HepG2 (cell line): ENCODE measurements around the gene RILP. TPM values are rescaled to one million over a fixed set of nuclear protein-coding genes. Genes with fewer than 3 reads are reported as not detected.
A peak's percentile ranks its signal among the peaks of the same experiment; 100 is the strongest.

ENCODE experiments used
- ATAC-seq: fragments of 200-7000 bp; cut with Tn5 transposase; 3 replicates; pipeline ENCODE4 v1.9.1; 2020; ENCODE audit warnings: mild to moderate bottlenecking, moderate library complexity
- BruUV-seq: library from RNA; stranded (reverse); fragments of 400-500 nt; replicated peaks from 2 replicates; lab custom pipeline; 2021; lab: Mats Ljungman, UMichigan
- CTCF ChIA-PET: fragments of 300-600 bp; formaldehyde crosslinking; extraction: SDS; loops from one replicate; lab custom pipeline; 2021; ENCODE audit warnings: low total read pairs, inconsistent platforms, low intra/inter-chr PET ratio; lab: Yijun Ruan, JAX
- POLR2A ChIA-PET: fragments of 350-600 bp; sonication (Branson Sonifier 250); formaldehyde crosslinking; loops from one replicate; lab custom pipeline; 2020; ENCODE audit warnings: antibody characterized with exemption, inconsistent platforms; lab: Yijun Ruan, JAX
- DNase-seq: peaks from one replicate; pipeline ENCODE4 v3.0.0-alpha.2; 2015; ENCODE audit warnings: low spot score
- FAIRE-seq: peaks from 3 replicates; lab custom pipeline; 2011; peaks lifted over from hg19 to GRCh38; lab: Jason Lieb, UNC
- H2AFZ ChIP-seq: one replicate; pipeline ENCODE4 v1.6.1; 2011; ENCODE audit warnings: low read length, inconsistent platforms
- H3K27ac ChIP-seq: fragments of 300-600 bp; 3 replicates; pipeline ENCODE4 v1.8.0; 2011; ENCODE audit warnings: mixed run types, mild to moderate bottlenecking, mixed read lengths, low read length, inconsistent platforms; ENCODE audit not compliant: insufficient read depth; ENCODE audit errors: extremely low read length
- H3K27me3 ChIP-seq, 2 experiments: fragments of 200-600 bp in 1 of 2; 2 replicates in 1 of 2; 3 replicates in 1 of 2; pipeline versions ENCODE4 v1.6.0 to v1.8.0; 2011; ENCODE audit warnings: low read length in 2 of 2, mild to moderate bottlenecking in 2 of 2, moderate library complexity in 2 of 2, inconsistent platforms in 1 of 2; ENCODE audit not compliant: insufficient read depth in 2 of 2, control insufficient read depth in 1 of 2
- H3K36me3 ChIP-seq, 2 experiments: fragments of 200-600 bp in 1 of 2; replicated peaks in 1 of 2; 2 replicates in 1 of 2; 3 replicates in 1 of 2; pipeline versions ENCODE4 v1.5.1 to v1.8.0; 2011; ENCODE audit warnings: low read length in 2 of 2, inconsistent platforms in 1 of 2; ENCODE audit not compliant: insufficient read depth in 2 of 2, control insufficient read depth in 1 of 2
- H3K4me1 ChIP-seq: 2 replicates; pipeline ENCODE4 v1.5.1; 2012; ENCODE audit warnings: low read length, inconsistent platforms; ENCODE audit not compliant: insufficient read depth
- H3K4me2 ChIP-seq: 2 replicates; pipeline ENCODE4 v1.6.0; 2011; ENCODE audit warnings: low read depth, low read length, inconsistent platforms
- H3K4me3 ChIP-seq, 3 experiments: fragments of 200-600 bp in 1 of 3; sonication (generic), shearing (Covaris generic) in 1 of 3; replicated peaks in 1 of 3; 2 replicates each; pipeline ENCODE4 v1.5.1; 2011 to 2016; ENCODE audit warnings: low read length in 3 of 3, inconsistent platforms in 2 of 3, low read depth in 2 of 3, mild to moderate bottlenecking in 2 of 3, control low read depth in 1 of 3, mixed read lengths in 1 of 3; ENCODE audit not compliant: insufficient read depth in 1 of 3
- H3K79me2 ChIP-seq: one replicate; pipeline ENCODE4 v1.6.1; 2011; ENCODE audit warnings: low read length, inconsistent platforms; ENCODE audit not compliant: insufficient read depth
- H3K9ac ChIP-seq: 2 replicates; pipeline ENCODE4 v1.6.0; 2011; ENCODE audit warnings: mild to moderate bottlenecking, low read depth, low read length, inconsistent platforms; ENCODE audit not compliant: insufficient read depth
- H3K9me3 ChIP-seq: 2 replicates; pipeline ENCODE4 v1.5.1; 2012; ENCODE audit warnings: mild to moderate bottlenecking, low read length
- H4K20me1 ChIP-seq: 2 replicates; pipeline ENCODE4 v1.6.0; 2011; ENCODE audit warnings: inconsistent platforms, mild to moderate bottlenecking, low read length, moderate library complexity; ENCODE audit not compliant: insufficient read depth
- ARNTL ChIP-seq: sonication (generic); formaldehyde crosslinking; IDR thresholded peaks from 2 replicates; pipeline ENCODE4 v1.4.0; 2020; ENCODE audit warnings: mild to moderate bottlenecking, missing genetic modification reagents
- BORCS8-MEF2B ChIP-seq: sonication (generic); formaldehyde crosslinking; IDR thresholded peaks from 2 replicates; pipeline ENCODE4 v1.8.0; 2022; ENCODE audit warnings: mild to moderate bottlenecking, missing genetic modification reagents
- CHD4 ChIP-seq: fragments of 200-600 bp; sonication (generic); IDR thresholded peaks from 2 replicates; pipeline ENCODE4 v1.7.0; 2017; ENCODE audit warnings: mild to moderate bottlenecking, low read length, borderline replicate concordance
- HMGA1 ChIP-seq: sonication (generic); formaldehyde crosslinking; conservative IDR thresholded peaks from 2 replicates; pipeline ENCODE4 v1.4.0; 2020; ENCODE audit warnings: missing genetic modification reagents
- MTERF4 ChIP-seq: sonication (generic); formaldehyde crosslinking; IDR thresholded peaks from 2 replicates; pipeline ENCODE4 v1.8.0; 2023; ENCODE audit warnings: mild to moderate bottlenecking, missing genetic modification reagents
- MTF1 ChIP-seq: sonication (generic); formaldehyde crosslinking; IDR thresholded peaks from 2 replicates; pipeline ENCODE4 v1.5.0; 2020; ENCODE audit warnings: missing genetic modification reagents
- MYNN ChIP-seq: sonication (generic); formaldehyde crosslinking; IDR thresholded peaks from 2 replicates; pipeline ENCODE4 v1.4.0; 2020; ENCODE audit warnings: mild to moderate bottlenecking, low read depth, missing genetic modification reagents
- NKX3-1 ChIP-seq: sonication (generic); formaldehyde crosslinking; IDR thresholded peaks from 2 replicates; pipeline ENCODE4 v1.5.0; 2020; ENCODE audit warnings: missing genetic modification reagents
- NR2F6 ChIP-seq, 2 experiments: IDR thresholded peaks; 2 replicates each; pipeline ENCODE4 v1.6.1; 2016; ENCODE audit warnings: antibody characterized with exemption in 1 of 2, mild to moderate bottlenecking in 1 of 2
- PHF8 ChIP-seq: sonication (generic); formaldehyde crosslinking; IDR thresholded peaks from 2 replicates; pipeline ENCODE4 v1.5.0; 2020; ENCODE audit warnings: missing genetic modification reagents
- POLR2AphosphoS5 ChIP-seq: IDR thresholded peaks from 2 replicates; pipeline ENCODE4 v1.6.1; 2012; ENCODE audit warnings: low read depth, low read length
- PRPF4 ChIP-seq: fragments of 200-400 bp; formaldehyde crosslinking; IDR thresholded peaks from 2 replicates; pipeline ENCODE4 v1.6.1; 2016; ENCODE audit warnings: low read length, low read depth; ENCODE audit not compliant: poor library complexity, severe bottlenecking
- SAFB2 ChIP-seq: sonication (generic); formaldehyde crosslinking; IDR thresholded peaks from 2 replicates; pipeline ENCODE4 v1.5.1; 2020; ENCODE audit warnings: missing genetic modification reagents, low read depth, mild to moderate bottlenecking, borderline replicate concordance
- ZNF101 ChIP-seq: sonication (generic); formaldehyde crosslinking; IDR thresholded peaks from 2 replicates; pipeline ENCODE4 v1.4.0; 2020; ENCODE audit warnings: mild to moderate bottlenecking, low read depth, missing genetic modification reagents, borderline replicate concordance
- ZNF12 ChIP-seq: sonication (generic); formaldehyde crosslinking; IDR thresholded peaks from 2 replicates; pipeline ENCODE4 v1.5.0; 2020; ENCODE audit warnings: missing genetic modification reagents
- ZNF124 ChIP-seq: sonication (generic); formaldehyde crosslinking; IDR thresholded peaks from 2 replicates; pipeline ENCODE4 v1.4.0; 2020; ENCODE audit warnings: missing genetic modification reagents
- ZNF264 ChIP-seq: sonication (generic); formaldehyde crosslinking; IDR thresholded peaks from 2 replicates; pipeline ENCODE4 v1.4.0; 2020; ENCODE audit warnings: missing genetic modification reagents
- ZNF362 ChIP-seq: sonication (generic); formaldehyde crosslinking; IDR thresholded peaks from 2 replicates; pipeline ENCODE4 v1.4.0; 2020; ENCODE audit warnings: missing genetic modification reagents, mild to moderate bottlenecking, borderline replicate concordance
- ZNF563 ChIP-seq: sonication (generic); formaldehyde crosslinking; IDR thresholded peaks from 2 replicates; pipeline ENCODE4 v1.8.0; 2022; ENCODE audit warnings: mild to moderate bottlenecking, moderate library complexity, missing genetic modification reagents
- ZNF792 ChIP-seq: IDR thresholded peaks from 2 replicates; pipeline ENCODE4 v1.6.1; 2016
- WGBS: methylation state at CpG from one replicate; pipeline ENCODE4 v1.1.6; 2017; ENCODE audit warnings: low lambda C conversion rate; 5-methylcytosine and 5-hydroxymethylcytosine counted together
- in situ Hi-C: cut with HindIII; loops from 2 replicates; pipeline ENCODE4 v1.10.0; 2017; ENCODE audit warnings: low pct_unique_long_range_greater_than_20kb; ENCODE audit not compliant: extremely low pct_ligation_motif_present
- intact Hi-C: fragments of 100-400 bp; cut with micrococcal nuclease; formaldehyde crosslinking; loops from one replicate; pipeline ENCODE4 v1.10.0; 2022; ENCODE audit not compliant: unreplicated experiment
- polyA plus RNA-seq, 8 experiments: library from polyadenylated mRNA; depleted of rRNA in 3 of 8; stranded (reverse) in 7 of 8; unstranded in 1 of 8; fragments of >200 nt; fragmentation: Illumina TruSeq in 4 of 8; extraction: Trizol in 4 of 8; gene quantifications; 2 replicates each; pipeline versions ENCODE4 v1.2.1 to v1.2.3, GENCODE V29; 2011 to 2016; ENCODE audit warnings: low read depth in 4 of 8, missing spikeins in 1 of 8, mixed read lengths in 1 of 8; ENCODE audit not compliant: insufficient read depth in 1 of 8
- total RNA-seq, 5 experiments: library from RNA; depleted of rRNA; stranded (reverse); fragments of >200 nt; fragmentation: Illumina TruSeq; extraction: Trizol; gene quantifications; 2 replicates each; pipeline ENCODE4 v1.2.3, GENCODE V29; 2016; ENCODE audit warnings: low read depth in 1 of 5

Gene RILP
- total and polyA plus RNA-seq, 2 of the 13 experiments (the other 11 are each of a cell fraction or from before 2014, with no cell fraction given): 6.6 to 8.1 TPM

DNA sequence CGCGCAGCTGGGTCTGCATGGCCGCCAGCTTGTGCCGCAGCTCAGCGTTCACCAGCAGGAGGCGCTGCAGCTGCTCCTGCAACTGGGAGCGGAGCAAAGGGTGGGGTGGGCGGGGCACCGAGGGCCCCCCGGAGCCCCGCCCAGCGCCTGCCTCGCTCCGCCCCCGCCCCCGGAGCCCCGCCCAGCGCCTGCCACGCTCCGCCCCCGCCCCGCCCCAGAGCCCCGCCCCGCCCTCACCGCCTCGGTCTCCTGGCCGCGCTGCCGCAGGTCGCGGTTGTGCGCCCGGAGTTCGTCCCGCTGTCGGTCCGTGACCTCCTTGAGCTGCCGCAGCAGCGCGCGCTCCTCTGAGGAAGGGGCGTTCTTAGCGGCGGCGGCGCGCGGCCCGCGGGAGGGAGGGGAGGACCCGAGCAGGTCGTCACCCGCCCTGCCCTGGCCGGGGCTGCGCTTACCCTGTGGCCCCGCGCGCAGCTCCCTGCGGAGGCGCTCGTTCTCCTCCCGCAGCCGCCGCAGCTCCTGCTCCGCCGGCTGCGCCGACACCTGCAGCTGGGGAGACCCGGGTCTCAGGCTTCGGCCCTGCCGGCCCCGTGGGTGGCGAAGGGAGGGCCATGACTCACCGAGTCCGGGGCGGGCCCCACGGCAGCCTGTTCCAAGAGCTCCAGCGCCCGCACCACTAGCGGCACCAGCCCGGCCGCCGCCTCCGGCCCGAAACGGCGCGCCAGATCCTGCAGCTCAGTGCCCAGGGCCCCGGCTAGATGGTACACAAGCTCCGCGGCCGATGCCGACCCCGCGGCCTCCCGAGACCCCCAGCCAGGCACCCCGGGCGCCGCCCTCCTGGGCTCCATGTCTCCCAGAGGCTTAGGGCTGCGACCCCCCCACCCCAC is 463 bp downstream of the RILP start:
- intact Hi-C loops (no loop called here), in situ Hi-C loops (no loop called here)
- Histone ChIP-seq H3K9ac (peak overlapping the region; percentile 89), H3K4me2 (peak overlapping the region; percentile 86), H3K27ac (peak overlapping the region; percentile 93), H3K9me3 (no peaks in the 10 kb centered on the region), H3K36me3 (peaks cover 24 to 36% of the 10 kb centered on the region in 2 experiments), H3K27me3 (peaks cover 0 to 1% of the 10 kb centered on the region in 2 experiments; a peak in 1 of 5 replicates), H3K4me1 (peaks cover 64% of the 10 kb centered on the region), H2AFZ (no peak overlapping the region), H3K79me2 (no peaks in the 10 kb centered on the region), H4K20me1 (peaks cover 6% of the 10 kb centered on the region; the same call in 1 of the 2 replicates), H3K4me3 (peak overlapping the region; percentile 74 to 83 (median 81))
- no TSS peak for BruUV-seq
- ChIA-PET POLR2A (interaction anchor here (0.7 to 3.8 kb wide), 31 partner anchors 9 to 349 kb away, joined by 3 to 42 read pairs (median 5); partner anchors contain the start of genes INPP5K, PRPF8, RPA1 and SERPINF1), CTCF (interaction anchor here (0.6 to 2.2 kb wide), 2 partner anchors 75 to 256 kb away, joined by 3 to 25 read pairs; no protein-coding TSS in a partner anchor)
- ATAC-seq (peak; percentile 73), FAIRE-seq (no peak), DNase-seq (peak; percentile 83)
- WGBS: 0% methylated on average over 3 of the region's 100 CpGs
- no peak for TF ChIP-seq NKX3-1 (CRISPR knock-in tag)
- TF ChIP-seq SAFB2 (CRISPR knock-in tag): 0 out of 2 replicates have a peak, but pooled peaks have one; percentile 34
- TF ChIP-seq NR2F6 (IDR thresholded peaks at IDR 0.05): no peak
- TF ChIP-seq NR2F6 (CRISPR knock-in tag; IDR thresholded peaks at IDR 0.05): 0 out of 2 replicates have a peak, but pooled peaks have one; percentile 9
- TF ChIP-seq ZNF124: 0 out of 2 replicates have a peak, but pooled peaks have one; percentile 68
- peak; percentile 67 for TF ChIP-seq PHF8
- TF ChIP-seq BORCS8-MEF2B (CRISPR knock-in tag): no peak
- no peak for TF ChIP-seq PRPF4
- no peak; the same call in 1 of the 2 replicates for TF ChIP-seq ZNF12 (CRISPR knock-in tag)
- TF ChIP-seq POLR2AphosphoS5: peak; percentile 85
- no peak for TF ChIP-seq ZNF362 (CRISPR knock-in tag)
- TF ChIP-seq MYNN (CRISPR knock-in tag): no peak; the same call in 1 of the 2 replicates
- TF ChIP-seq ZNF563: peak; percentile 73
- no peak for TF ChIP-seq ZNF101 (CRISPR knock-in tag)
- TF ChIP-seq ZNF264 (CRISPR knock-in tag): peak; percentile 70; the same call in 1 of the 2 replicates
- no peak for TF ChIP-seq MTF1 (CRISPR knock-in tag)
- TF ChIP-seq ZNF792 (CRISPR knock-in tag): no peak
- TF ChIP-seq CHD4: no peak
- TF ChIP-seq HMGA1 (CRISPR knock-in tag): no peak
- TF ChIP-seq MTERF4 (CRISPR knock-in tag): peak; percentile 57
- no peak for TF ChIP-seq ARNTL (CRISPR knock-in tag)
